ENCODE data around the gene DOK4. TPM values are rescaled to one million over a fixed set of nuclear protein-coding genes. Genes with fewer than 3 reads are reported as not detected.

DOK4 gene
- total RNA-seq, 1 experiment from 2014 or later = 27.4 TPM

- CTCF ChIA-PET = no interaction called here
- Histone ChIP-seq H3K27me3 (ENCODE audit: insufficient read depth, low read depth) (no peaks in the 10 kb centered on the region), H2AFZ (no peak overlapping the region), H3K4me1 (replicated peaks; ENCODE audit: insufficient read depth) (no peaks in the 10 kb centered on the region), H3K4me3 (no peak overlapping the region), H3K27ac (no peak overlapping the region), H3K4me2 (no peak overlapping the region), H3K9me2 (ENCODE audit: insufficient read depth) (no peaks in the 10 kb centered on the region), H3K36me3 (ENCODE audit: low read depth) (peaks cover 12% of the 10 kb centered on the region; the same call in 1 of the 2 replicates), H4K20me1 (ENCODE audit: insufficient read depth) (no peaks in the 10 kb centered on the region), H3F3A (ENCODE audit: insufficient read depth, low read depth) (no peaks in the 10 kb centered on the region), H3K79me2 (ENCODE audit: low read depth) (no peaks in the 10 kb centered on the region), H3K9me3 (ENCODE audit: insufficient read depth, low read depth) (no peaks in the 10 kb centered on the region)
- TF ChIP-seq CTCF (conservative IDR thresholded peaks at IDR 0.05) (no peak), EZH2 (IDR thresholded peaks at IDR 0.05; ENCODE audit: low read depth) (no peak)
- BruUV-seq (replicated peaks) = no TSS peak
- intact Hi-C loops (cut with micrococcal nuclease; ENCODE audit: unreplicated experiment) = no loop called here
- POLR2A ChIA-PET (ENCODE audit: unreplicated experiment) = no interaction called here
- DNase-seq = no peak
Measured at GRCh38 chr16:57471852-57472664, 14.2 kb downstream of the DOK4 start.

GRCh38 chr16:57471209-57471608, 15.1 kb downstream of the DOK4 start:
- Histone ChIP-seq H4K20me1 (ENCODE audit: insufficient read depth) (no peaks in the 10 kb centered on the region), H2AFZ (no peak overlapping the region), H3K36me3 (ENCODE audit: low read depth) (peaks cover 12% of the 10 kb centered on the region; the same call in 1 of the 2 replicates), H3K4me3 (no peak overlapping the region), H3F3A (ENCODE audit: insufficient read depth, low read depth) (no peaks in the 10 kb centered on the region), H3K27me3 (ENCODE audit: insufficient read depth, low read depth) (no peaks in the 10 kb centered on the region), H3K4me2 (no peak overlapping the region), H3K79me2 (ENCODE audit: low read depth) (no peaks in the 10 kb centered on the region), H3K9me2 (ENCODE audit: insufficient read depth) (no peaks in the 10 kb centered on the region), H3K4me1 (replicated peaks; ENCODE audit: insufficient read depth) (no peaks in the 10 kb centered on the region), H3K27ac (no peak overlapping the region), H3K9me3 (ENCODE audit: insufficient read depth, low read depth) (no peaks in the 10 kb centered on the region)
- BruUV-seq (replicated peaks) = no TSS peak
- intact Hi-C loops (cut with micrococcal nuclease; ENCODE audit: unreplicated experiment) = no loop called here
- CTCF ChIA-PET = no interaction called here
- POLR2A ChIA-PET (ENCODE audit: unreplicated experiment) = no interaction called here
- TF ChIP-seq EZH2 (IDR thresholded peaks at IDR 0.05; ENCODE audit: low read depth) (no peak), CTCF (conservative IDR thresholded peaks at IDR 0.05) (no peak)
- no peak for DNase-seq

- no peaks in the 10 kb centered on the region for H3K9me3 ChIP-seq (ENCODE audit: insufficient read depth, low read depth)
- POLR2A ChIA-PET (ENCODE audit: unreplicated experiment) = no interaction called here
- DNase-seq = no peak
- H3K27ac ChIP-seq = no peak overlapping the region
- no peaks in the 10 kb centered on the region for H3F3A ChIP-seq (ENCODE audit: insufficient read depth, low read depth)
- H3K4me3 ChIP-seq = no peak overlapping the region
- TF ChIP-seq EZH2 (IDR thresholded peaks at IDR 0.05; ENCODE audit: low read depth) = no peak
- no peak for TF ChIP-seq CTCF (conservative IDR thresholded peaks at IDR 0.05)
- no peaks in the 10 kb centered on the region for H3K9me2 ChIP-seq (ENCODE audit: insufficient read depth)
- no peak overlapping the region for H3K4me2 ChIP-seq
- H3K4me1 ChIP-seq (replicated peaks; ENCODE audit: insufficient read depth) = no peaks in the 10 kb centered on the region
- intact Hi-C loops (cut with micrococcal nuclease; ENCODE audit: unreplicated experiment) = no loop called here
- no peak overlapping the region for H2AFZ ChIP-seq
- H3K27me3 ChIP-seq (ENCODE audit: insufficient read depth, low read depth) = no peaks in the 10 kb centered on the region
- CTCF ChIA-PET = no interaction called here
- no peaks in the 10 kb centered on the region for H3K79me2 ChIP-seq (ENCODE audit: low read depth)
- peaks cover 12% of the 10 kb centered on the region; the same call in 1 of the 2 replicates for H3K36me3 ChIP-seq (ENCODE audit: low read depth)
- no peaks in the 10 kb centered on the region for H4K20me1 ChIP-seq (ENCODE audit: insufficient read depth)
- no TSS peak for BruUV-seq (replicated peaks)
Measured at GRCh38 chr16:57470711-57471110, 15.6 kb downstream of the DOK4 start.
